ENCODE results near the gene CSMD2. TPM values are rescaled to one million over a fixed set of nuclear protein-coding genes. Genes with fewer than 3 reads are reported as not detected.

Gene CSMD2
- polyA plus RNA-seq, 1 experiment = 1.8 TPM

DNA sequence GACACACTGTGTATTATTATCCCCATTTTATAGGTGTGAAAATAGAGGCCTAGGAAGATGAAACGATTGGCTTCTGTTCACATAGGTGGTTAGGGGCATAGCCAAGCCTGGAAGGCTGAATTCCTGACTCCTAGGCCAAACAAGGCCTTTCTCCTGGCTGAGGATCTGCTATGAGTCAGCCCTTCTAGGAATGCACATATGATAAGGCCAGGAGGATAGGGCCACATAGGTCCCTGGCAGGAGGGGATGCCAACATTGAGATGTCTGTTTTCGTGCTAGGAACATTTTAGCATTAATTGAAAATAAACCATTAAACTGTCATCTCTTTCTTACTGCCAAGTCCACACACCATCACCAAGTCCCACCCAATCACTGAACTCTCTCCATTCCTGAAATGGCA, 9.2 kb downstream of the CSMD2 start:
- ChIA-PET CTCF (interaction anchor here (1.3 kb wide), 1 partner anchor 522 kb away, joined by 4 read pairs; no protein-coding TSS in a partner anchor), POLR2A (no interaction called here)
- TF ChIP-seq, protein P1, sequence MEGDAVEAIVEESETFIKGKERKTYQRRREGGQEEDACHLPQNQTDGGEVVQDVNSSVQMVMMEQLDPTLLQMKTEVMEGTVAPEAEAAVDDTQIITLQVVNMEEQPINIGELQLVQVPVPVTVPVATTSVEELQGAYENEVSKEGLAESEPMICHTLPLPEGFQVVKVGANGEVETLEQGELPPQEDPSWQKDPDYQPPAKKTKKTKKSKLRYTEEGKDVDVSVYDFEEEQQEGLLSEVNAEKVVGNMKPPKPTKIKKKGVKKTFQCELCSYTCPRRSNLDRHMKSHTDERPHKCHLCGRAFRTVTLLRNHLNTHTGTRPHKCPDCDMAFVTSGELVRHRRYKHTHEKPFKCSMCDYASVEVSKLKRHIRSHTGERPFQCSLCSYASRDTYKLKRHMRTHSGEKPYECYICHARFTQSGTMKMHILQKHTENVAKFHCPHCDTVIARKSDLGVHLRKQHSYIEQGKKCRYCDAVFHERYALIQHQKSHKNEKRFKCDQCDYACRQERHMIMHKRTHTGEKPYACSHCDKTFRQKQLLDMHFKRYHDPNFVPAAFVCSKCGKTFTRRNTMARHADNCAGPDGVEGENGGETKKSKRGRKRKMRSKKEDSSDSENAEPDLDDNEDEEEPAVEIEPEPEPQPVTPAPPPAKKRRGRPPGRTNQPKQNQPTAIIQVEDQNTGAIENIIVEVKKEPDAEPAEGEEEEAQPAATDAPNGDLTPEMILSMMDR (IDR thresholded peaks at IDR 0.05; ENCODE audit: insufficient read depth, low read depth, low read length) = no peak
- no peaks in the 10 kb centered on the region for H3K27me3 ChIP-seq (ENCODE audit: control insufficient read depth, insufficient read depth, low read length)
- DNase-seq (ENCODE audit: low read depth) = no peak
- H3K4me3 ChIP-seq (ENCODE audit: low read depth, low read length) = no peak overlapping the region
- no peaks in the 10 kb centered on the region for H3K36me3 ChIP-seq (ENCODE audit: control insufficient read depth, insufficient read depth, low read length)

DNA sequence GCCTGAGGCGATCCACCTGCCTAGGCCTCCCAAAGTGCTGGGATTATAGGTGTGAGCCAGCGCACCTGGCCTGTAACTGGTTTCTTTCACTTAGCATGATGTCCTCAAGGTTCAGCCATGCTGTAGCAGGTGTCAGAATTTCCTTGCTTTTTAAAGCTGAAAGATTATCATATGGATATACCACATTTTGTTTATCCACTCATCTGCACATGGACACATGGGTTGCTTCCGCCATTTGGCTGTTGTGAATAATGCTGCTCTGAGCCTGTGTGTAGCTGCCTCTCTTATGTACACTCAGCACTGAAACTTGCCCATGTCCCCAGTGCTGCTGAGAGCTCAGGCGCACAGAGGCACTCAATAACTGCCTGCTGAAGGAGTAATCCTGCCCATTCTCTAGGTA, 11.8 kb downstream of the CSMD2 start:
- DNase-seq (ENCODE audit: low read depth) = no peak
- Histone ChIP-seq H3K36me3 (ENCODE audit: control insufficient read depth, insufficient read depth, low read length) (no peaks in the 10 kb centered on the region), H3K27me3 (ENCODE audit: control insufficient read depth, insufficient read depth, low read length) (no peaks in the 10 kb centered on the region), H3K4me3 (ENCODE audit: low read depth, low read length) (no peak overlapping the region)
- TF ChIP-seq, protein P1 (IDR thresholded peaks at IDR 0.05; ENCODE audit: insufficient read depth, low read depth, low read length) = no peak
- ChIA-PET CTCF (interaction anchor here (0.7 to 3.5 kb wide), 2 partner anchors 10 to 12 kb away, joined by 3 to 20 read pairs; no protein-coding TSS in a partner anchor), POLR2A (no interaction called here)

DNA sequence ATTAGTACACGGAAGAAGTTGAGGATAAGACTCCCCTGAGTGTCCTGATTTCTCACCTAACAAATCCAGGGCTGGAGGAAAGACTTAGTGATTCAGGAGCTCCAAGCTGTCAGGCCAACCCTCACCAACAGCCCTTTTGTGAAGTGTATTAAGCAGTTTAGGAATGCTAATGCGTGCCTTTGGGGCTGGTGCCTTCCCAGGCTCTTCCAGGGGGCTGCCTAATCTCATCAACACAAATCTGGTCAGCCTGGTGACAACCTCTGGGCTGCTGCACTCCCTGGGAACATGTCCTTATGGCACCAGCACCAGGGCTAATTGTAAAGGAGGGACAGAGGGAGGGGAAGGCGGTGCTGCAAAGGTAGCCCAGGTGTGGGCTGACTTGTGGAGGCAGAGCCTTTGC, 15.5 kb downstream of the CSMD2 start:
- ChIA-PET CTCF (no interaction called here), POLR2A (no interaction called here)
- Histone ChIP-seq H3K27me3 (ENCODE audit: control insufficient read depth, insufficient read depth, low read length) (no peaks in the 10 kb centered on the region), H3K4me3 (ENCODE audit: low read depth, low read length) (no peak overlapping the region), H3K36me3 (ENCODE audit: control insufficient read depth, insufficient read depth, low read length) (no peaks in the 10 kb centered on the region)
- no peak for DNase-seq (ENCODE audit: low read depth)
- TF ChIP-seq, protein P1 (IDR thresholded peaks at IDR 0.05; ENCODE audit: insufficient read depth, low read depth, low read length) = no peak

DNA sequence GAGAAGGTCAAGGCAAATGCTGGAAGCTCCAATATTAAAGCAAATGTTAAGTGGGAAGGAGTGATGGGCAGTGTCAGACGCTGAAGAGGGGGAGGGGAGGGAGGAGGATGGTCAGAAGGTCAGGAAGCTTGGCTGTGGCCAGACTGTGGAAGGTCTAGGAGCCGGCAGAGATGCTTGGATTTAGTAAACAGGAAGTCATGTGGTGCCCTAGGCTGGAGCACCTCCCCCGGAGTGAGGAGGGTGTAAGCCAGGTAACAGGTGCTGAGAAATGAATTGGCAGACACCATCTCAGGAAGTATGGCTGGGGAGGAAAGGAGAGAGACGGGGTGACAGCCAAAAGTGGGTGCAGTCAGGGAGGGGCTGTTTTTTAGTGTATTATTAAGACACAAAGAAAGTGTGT, 17.7 kb downstream of the CSMD2 start:
- POLR2A ChIA-PET = no interaction called here

DNA sequence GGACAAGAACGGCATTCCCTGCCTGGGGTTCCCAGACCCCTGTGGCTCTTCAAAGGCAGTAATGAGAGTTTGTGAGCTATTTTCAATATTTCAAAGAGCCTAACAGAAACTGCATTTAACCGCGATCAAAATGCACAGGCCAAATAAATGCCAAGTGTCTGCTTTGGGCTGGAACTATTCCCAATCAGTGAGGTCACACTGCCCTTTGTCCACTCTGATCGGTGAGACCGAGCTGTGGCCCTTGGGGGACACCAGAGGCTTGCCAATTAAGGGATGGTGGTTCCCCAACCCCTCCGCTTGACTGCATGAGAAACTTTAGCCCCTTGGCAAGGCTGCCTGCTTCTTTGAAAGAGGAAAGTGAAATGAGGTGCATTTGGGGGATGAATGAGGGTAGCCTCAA, 20.3 kb downstream of the CSMD2 start:
- no peak for DNase-seq (ENCODE audit: low read depth)
- Histone ChIP-seq H3K36me3 (ENCODE audit: control insufficient read depth, insufficient read depth, low read length) (no peaks in the 10 kb centered on the region), H3K4me3 (ENCODE audit: low read depth, low read length) (no peak overlapping the region), H3K27me3 (ENCODE audit: control insufficient read depth, insufficient read depth, low read length) (no peaks in the 10 kb centered on the region)
- CTCF ChIA-PET = interaction anchor here (0.6 to 3.2 kb wide), 2 partner anchors 18 to 349 kb away, joined by 3 to 16 read pairs; no protein-coding TSS in a partner anchor
- TF ChIP-seq, protein P1 (IDR thresholded peaks at IDR 0.05; ENCODE audit: insufficient read depth, low read depth, low read length) = no peak
- POLR2A ChIA-PET = no interaction called here

More for the DNA sequence above, 17.7 kb downstream of the CSMD2 start:
- DNase-seq (ENCODE audit: low read depth) = no peak
- Histone ChIP-seq H3K4me3 (ENCODE audit: low read depth, low read length) (no peak overlapping the region), H3K36me3 (ENCODE audit: control insufficient read depth, insufficient read depth, low read length) (no peaks in the 10 kb centered on the region), H3K27me3 (ENCODE audit: control insufficient read depth, insufficient read depth, low read length) (no peaks in the 10 kb centered on the region)
- CTCF ChIA-PET = no interaction called here
- TF ChIP-seq, protein P1 (IDR thresholded peaks at IDR 0.05; ENCODE audit: insufficient read depth, low read depth, low read length) = no peak

Data from BJ (cell line).